Skeletal muscle cell (primary cell): ENCODE results near the gene AOX1.
A peak's percentile ranks its signal among the peaks of the same experiment; 100 is the strongest.
"Not testable (repeated sequence)": the region's sequence is repeated elsewhere in the genome, so short reads cannot be mapped to it uniquely, and the experiment has no call there.

ENCODE experiments used
- DNase-seq: peaks from one replicate; pipeline ENCODE4 v3.0.0-alpha.2; 2010; ENCODE audit warnings: low read depth
- H3K4me3 ChIP-seq: 2 replicates; pipeline ENCODE4 v1.5.1; 2011; ENCODE audit warnings: low read depth, mild to moderate bottlenecking, control low read depth, low read length, moderate library complexity

AOX1 gene

DNA sequence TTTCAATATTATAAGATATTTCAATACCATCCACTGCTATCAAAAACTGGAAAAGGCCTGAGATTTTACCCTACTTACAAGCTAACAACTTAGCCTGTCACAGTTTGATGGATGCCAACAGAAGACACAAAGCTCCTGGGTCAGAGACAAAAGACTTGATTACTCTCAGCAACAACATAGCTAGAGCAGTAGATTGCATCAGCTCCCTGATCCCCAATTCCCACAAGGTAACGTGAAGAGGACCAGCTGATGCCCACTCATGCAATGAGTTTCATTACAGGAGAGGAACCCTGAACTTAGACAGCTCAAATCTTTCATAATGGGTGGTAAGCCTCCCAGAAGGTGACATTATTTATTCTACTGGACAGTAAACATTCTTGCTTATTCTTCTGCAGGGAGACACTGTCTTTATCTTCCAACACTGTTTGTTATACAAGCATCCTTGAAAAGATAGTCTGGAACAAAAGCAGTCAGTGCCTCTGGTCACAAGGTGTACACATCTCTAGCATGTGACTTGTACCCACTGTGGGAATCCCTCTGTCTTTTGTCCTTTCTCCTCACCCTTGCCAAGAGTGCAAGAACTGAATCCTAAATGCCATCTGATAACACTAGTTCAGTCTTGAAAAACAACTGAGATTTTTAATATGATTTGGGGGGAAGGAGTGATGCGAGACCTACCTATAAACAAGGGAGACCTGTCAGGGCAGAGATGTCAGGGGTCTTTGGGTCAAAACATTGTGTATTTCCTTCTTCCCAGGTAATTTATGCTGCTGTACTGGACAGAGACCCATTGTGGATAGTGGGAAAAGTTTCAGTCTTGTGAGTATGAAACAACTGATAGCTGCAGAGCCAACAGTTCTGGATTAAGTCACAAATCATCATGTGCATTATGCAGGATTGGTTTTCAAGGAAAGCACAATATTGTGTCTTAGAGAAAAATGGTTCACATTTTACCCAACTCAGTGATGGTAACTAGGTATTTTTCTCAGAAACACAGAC lies 102.4 kb downstream of the AOX1 start:
- DNase-seq: no peak
- no peak overlapping the region for H3K4me3 ChIP-seq

DNA sequence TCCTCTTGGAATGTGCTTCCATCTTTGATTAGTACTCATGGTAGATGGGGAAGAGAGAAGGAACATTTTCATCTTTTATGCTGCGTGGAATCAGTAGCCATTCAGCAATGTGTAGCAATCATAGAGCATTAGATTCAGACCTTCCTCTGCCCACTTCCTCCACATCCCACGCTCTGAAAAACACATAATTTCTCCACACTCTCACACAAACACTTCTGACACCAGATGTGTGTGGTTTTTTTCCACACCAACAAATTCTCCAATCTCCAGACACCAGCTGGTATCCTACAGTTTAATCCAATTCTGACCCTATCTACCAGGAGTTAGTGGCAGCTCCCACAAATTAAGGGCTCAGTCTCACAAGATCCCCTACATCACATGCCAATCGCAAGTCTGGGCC lies 103.3 kb downstream of the AOX1 start:
- no peak overlapping the region for H3K4me3 ChIP-seq
- no peak for DNase-seq

GRCh38 chr2:200693836-200694470 lies 108.1 kb downstream of the AOX1 start:
- H3K4me3 ChIP-seq: no peak overlapping the region
- DNase-seq: peak; percentile 21

DNA sequence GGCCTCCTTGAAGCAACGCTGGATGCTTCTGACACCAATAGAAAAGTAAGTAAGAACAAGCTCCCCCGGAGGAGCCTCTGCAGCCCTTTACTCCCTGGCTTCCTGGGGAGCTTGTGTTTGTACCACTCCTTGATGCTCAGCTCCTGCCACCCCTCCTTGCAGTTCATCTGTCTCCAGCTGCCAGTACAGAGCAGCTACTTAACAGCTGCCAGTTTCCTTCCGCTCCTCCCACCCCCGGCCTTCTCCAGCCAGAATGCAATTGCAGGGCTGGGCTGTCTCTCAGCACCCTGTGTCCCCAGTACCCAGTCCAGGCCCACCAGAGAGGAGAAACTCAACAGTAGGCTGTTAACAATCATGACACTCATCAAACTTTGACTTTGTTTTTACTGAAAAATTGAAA lies 109.4 kb downstream of the AOX1 start:
- DNase-seq: no peak
- H3K4me3 ChIP-seq: no peak overlapping the region

GRCh38 chr2:200695601-200696000 lies 109.8 kb downstream of the AOX1 start:
- no peak for DNase-seq
- H3K4me3 ChIP-seq: no peak overlapping the region

- H3K4me3 ChIP-seq: no peak overlapping the region
- DNase-seq: no peak
Observed at GRCh38 chr2:200698217-200698616, 112.4 kb downstream of the AOX1 start.

DNA sequence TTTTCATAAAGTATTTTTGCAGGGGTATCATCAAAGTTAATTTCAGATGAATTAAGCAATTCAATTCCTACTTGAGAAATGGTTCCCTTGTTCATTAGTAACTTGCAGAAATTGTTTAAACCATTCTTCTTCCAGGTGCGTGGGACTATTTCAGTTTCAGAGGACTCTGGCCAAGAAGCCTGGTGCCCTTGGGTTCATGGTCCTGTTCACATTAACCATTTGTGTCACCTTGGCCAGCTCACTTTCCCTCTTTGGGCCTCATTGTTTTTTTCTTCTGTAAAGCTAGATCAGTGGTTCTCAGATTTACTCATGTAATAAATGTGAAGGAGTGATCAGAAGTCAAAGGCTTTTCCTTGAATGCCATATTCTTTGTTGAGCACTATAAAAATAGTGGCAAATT lies 113.5 kb downstream of the AOX1 start:
- no peak overlapping the region for H3K4me3 ChIP-seq
- no peak for DNase-seq

DNA sequence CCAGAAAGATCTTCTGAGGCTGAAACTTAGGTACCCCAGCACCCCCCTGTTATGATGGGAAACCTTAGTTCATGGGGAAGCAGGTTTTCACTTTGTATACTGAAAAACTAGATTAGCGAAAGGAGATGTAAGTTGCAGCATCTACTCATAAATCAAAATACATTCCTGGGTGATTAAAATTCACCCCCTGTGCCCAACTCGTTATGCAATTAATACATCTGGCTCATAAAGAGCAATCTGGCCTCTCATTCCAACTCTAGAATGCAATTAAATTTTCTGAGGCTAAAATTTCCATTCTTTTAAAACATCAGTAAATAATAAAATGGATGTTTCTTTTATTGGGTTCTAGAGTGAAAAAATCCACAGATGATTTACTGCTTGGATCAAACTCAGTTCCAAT lies 115.0 kb downstream of the AOX1 start:
- no peak overlapping the region for H3K4me3 ChIP-seq
- DNase-seq: no peak

DNA sequence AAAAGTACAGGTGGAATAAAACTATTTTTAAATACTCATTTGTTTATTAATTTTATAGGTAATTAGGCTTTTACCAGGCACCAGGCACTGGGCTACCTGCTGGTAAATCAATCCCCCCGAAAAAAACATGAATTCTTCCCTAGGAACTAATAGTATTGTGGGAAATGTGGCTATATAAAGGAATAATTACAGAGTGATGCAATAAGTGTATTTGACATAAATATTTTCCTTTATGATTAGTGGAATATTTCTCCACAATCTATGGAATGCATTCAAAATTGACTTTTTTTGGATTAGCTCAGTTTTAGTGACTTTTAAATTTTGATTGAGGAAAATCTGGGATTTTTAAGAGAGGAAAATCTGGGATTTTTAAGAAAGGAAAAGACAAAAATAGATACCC lies 116.2 kb downstream of the AOX1 start:
- DNase-seq: no peak
- no peak overlapping the region for H3K4me3 ChIP-seq

GRCh38 chr2:200702646-200703118 lies 116.9 kb downstream of the AOX1 start:
- DNase-seq: no peak
- no peak overlapping the region for H3K4me3 ChIP-seq

GRCh38 chr2:200703127-200703925 lies 117.5 kb downstream of the AOX1 start:
- DNase-seq: peak; percentile 34
- no peak overlapping the region for H3K4me3 ChIP-seq

GRCh38 chr2:200703926-200704637 lies 118.3 kb downstream of the AOX1 start:
- DNase-seq: no peak
- H3K4me3 ChIP-seq: no peak overlapping the region

GRCh38 chr2:200705305-200706041 lies 119.7 kb downstream of the AOX1 start:
- no peak for DNase-seq
- no peak overlapping the region for H3K4me3 ChIP-seq

DNA sequence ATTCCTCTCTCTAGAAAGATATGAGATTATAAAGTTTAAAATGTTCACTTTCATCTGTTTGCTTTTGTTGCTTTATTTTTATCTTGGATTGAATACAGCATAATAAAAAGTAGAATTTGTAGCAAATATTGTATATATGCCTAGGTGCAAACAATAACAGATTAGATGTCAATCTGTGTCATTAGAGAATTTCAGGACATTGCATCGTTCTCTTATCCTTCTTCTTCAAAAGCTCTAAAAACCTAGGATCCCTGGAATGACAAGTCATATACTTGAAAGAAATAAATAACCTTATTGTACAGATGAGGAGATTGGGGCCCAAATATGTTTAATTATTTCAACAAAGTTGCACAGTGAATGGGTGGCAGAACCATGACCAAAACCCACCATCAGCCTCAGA lies 123.1 kb downstream of the AOX1 start:
- no peak for DNase-seq
- no peak overlapping the region for H3K4me3 ChIP-seq

GRCh38 chr2:200713003-200713703 lies 127.3 kb downstream of the AOX1 start:
- peak overlapping the region; percentile 35 for H3K4me3 ChIP-seq
- peak; percentile 89 for DNase-seq

GRCh38 chr2:200713704-200714064 lies 127.9 kb downstream of the AOX1 start:
- H3K4me3 ChIP-seq: no peak overlapping the region

DNA sequence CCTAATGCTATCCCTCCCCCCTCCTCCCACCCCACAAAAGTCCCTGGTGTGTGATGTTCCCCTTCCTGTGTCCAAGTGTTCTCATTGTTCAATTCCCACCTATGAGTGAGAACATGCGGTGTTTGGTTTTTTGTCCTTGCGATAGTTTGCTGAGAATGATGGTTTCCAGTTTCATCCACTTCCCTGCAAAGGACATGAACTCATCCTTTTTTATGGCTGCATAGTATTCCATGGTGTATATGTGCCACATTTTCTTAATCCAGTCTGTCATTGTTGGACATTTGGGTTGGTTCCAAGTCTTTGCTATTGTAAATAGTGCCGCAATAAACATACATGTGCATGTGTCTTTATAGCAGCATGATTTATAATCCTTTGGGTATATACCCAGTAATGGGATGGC lies 129.2 kb downstream of the AOX1 start:
- not testable (repeated sequence) for DNase-seq

More at GRCh38 chr2:200713704-200714064, 127.9 kb downstream of the AOX1 start:
- DNase-seq: no peak

GRCh38 chr2:200716386-200716785 lies 130.6 kb downstream of the AOX1 start:
- no peak overlapping the region for H3K4me3 ChIP-seq
- no peak for DNase-seq

More for the DNA sequence above, 129.2 kb downstream of the AOX1 start:
- H3K4me3 ChIP-seq: not testable (repeated sequence)
